HFFc6 (cell line): Measurements from ENCODE around the gene PDE8B. TPM values are rescaled to one million over a fixed set of nuclear protein-coding genes. Genes with fewer than 3 reads are reported as not detected.
"Not testable (repeated sequence)": the region's sequence is repeated elsewhere in the genome, so short reads cannot be mapped to it uniquely, and the experiment has no call there.

ENCODE experiments used
- DNase-seq: peaks from one replicate; pipeline ENCODE4 v3.0.0-alpha.2; 2018
- H3K27ac Mint-ChIP-seq: 2 replicates; pipeline ENCODE4 v1.8.0; 2020; ENCODE audit warnings: mild to moderate bottlenecking, mixed read lengths
- H3K27me3 Mint-ChIP-seq: 2 replicates; pipeline ENCODE4 v1.8.0; 2021; ENCODE audit warnings: mild to moderate bottlenecking, moderate library complexity, mixed read lengths; ENCODE audit not compliant: insufficient read depth
- H3K36me3 Mint-ChIP-seq: 2 replicates; pipeline ENCODE4 v1.8.0; 2021; ENCODE audit warnings: low read depth, mixed read lengths
- H3K4me1 Mint-ChIP-seq: 2 replicates; pipeline ENCODE4 v1.8.0; 2020; ENCODE audit warnings: low read depth, mixed read lengths
- H3K4me3 Mint-ChIP-seq: 2 replicates; pipeline ENCODE4 v1.8.0; 2020; ENCODE audit warnings: mild to moderate bottlenecking, moderate library complexity, mixed read lengths
- H3K9me3 Mint-ChIP-seq: 2 replicates; pipeline ENCODE4 v1.8.0; 2020; ENCODE audit warnings: mild to moderate bottlenecking, mixed read lengths
- CTCF ChIP-seq: fragments of 200-600 bp; sonication (generic); IDR thresholded peaks from 2 replicates; pipeline ENCODE4 v1.5.0; 2021; ENCODE audit warnings: antibody characterized with exemption, mild to moderate bottlenecking
- total RNA-seq, 6 experiments: library from RNA; stranded (reverse); fragmentation: NEBNext Ultra II Directional; extraction: Animal tissue kit (Norgen Biotek cat#: 25700); gene quantifications; 2 replicates in 1 of 6; 3 replicates in 5 of 6; pipeline ENCODE4 v1.2.3, GENCODE V29; 2021

Gene PDE8B
- total RNA-seq, 6 experiments from 2014 or later = 0.14 TPM; not detected in 5

- Mint-ChIP-seq H3K9me3 (no peaks in the 10 kb centered on the region), H3K27me3 (peaks cover 21% of the 10 kb centered on the region), H3K27ac (no peak overlapping the region), H3K4me1 (no peaks in the 10 kb centered on the region), H3K4me3 (no peak overlapping the region), H3K36me3 (no peaks in the 10 kb centered on the region)
- TF ChIP-seq CTCF = no peak
- DNase-seq = no peak
Observed at GRCh38 chr5:77374686-77375085, 164.2 kb downstream of the PDE8B start.

GRCh38 chr5:77376609-77377300 lies 166.3 kb downstream of the PDE8B start:
- DNase-seq = no peak
- Mint-ChIP-seq H3K4me3 (no peak overlapping the region), H3K9me3 (no peaks in the 10 kb centered on the region), H3K4me1 (no peaks in the 10 kb centered on the region), H3K27me3 (peaks cover 21% of the 10 kb centered on the region), H3K27ac (no peak overlapping the region), H3K36me3 (no peaks in the 10 kb centered on the region)
- no peak for TF ChIP-seq CTCF

- DNase-seq = no peak
- H3K9me3 Mint-ChIP-seq = peaks cover 4% of the 10 kb centered on the region; the same call in 1 of the 2 replicates
- H3K27me3 Mint-ChIP-seq = peaks cover 16% of the 10 kb centered on the region
- H3K27ac Mint-ChIP-seq = no peak overlapping the region
- no peak overlapping the region for H3K4me3 Mint-ChIP-seq
- H3K4me1 Mint-ChIP-seq = peaks cover 11% of the 10 kb centered on the region
- no peaks in the 10 kb centered on the region for H3K36me3 Mint-ChIP-seq
- no peak for TF ChIP-seq CTCF
Observed at GRCh38 chr5:77379558-77380061, 169.1 kb downstream of the PDE8B start.

- Mint-ChIP-seq H3K4me1 (peaks cover 11% of the 10 kb centered on the region), H3K27me3 (peaks cover 10% of the 10 kb centered on the region), H3K9me3 (peaks cover 4% of the 10 kb centered on the region; the same call in 1 of the 2 replicates), H3K27ac (no peak overlapping the region), H3K4me3 (no peak overlapping the region), H3K36me3 (no peaks in the 10 kb centered on the region)
- no peak for DNase-seq
- TF ChIP-seq CTCF = no peak
Observed at GRCh38 chr5:77380636-77381035, 170.2 kb downstream of the PDE8B start.

- Mint-ChIP-seq H3K9me3 (peaks cover 12% of the 10 kb centered on the region; the same call in 1 of the 2 replicates), H3K4me1 (peaks cover 11% of the 10 kb centered on the region)
- peak; percentile 14 for DNase-seq
- H3K4me3 Mint-ChIP-seq, H3K27me3 Mint-ChIP-seq, H3K27ac Mint-ChIP-seq, H3K36me3 Mint-ChIP-seq: not testable (repeated sequence)
Observed at GRCh38 chr5:77383336-77383735, 172.9 kb downstream of the PDE8B start.

- DNase-seq, H3K4me3 Mint-ChIP-seq, H3K36me3 Mint-ChIP-seq, H3K27ac Mint-ChIP-seq: not testable (repeated sequence)
- Mint-ChIP-seq H3K4me1 (peaks cover 21% of the 10 kb centered on the region), H3K9me3 (peaks cover 12% of the 10 kb centered on the region; the same call in 1 of the 2 replicates), H3K27me3 (peaks cover 24% of the 10 kb centered on the region)
Observed at GRCh38 chr5:77386340-77386739, 175.9 kb downstream of the PDE8B start.
